OCI-LY7 (cell line): ENCODE results near the gene CARHSP1. TPM values are rescaled to one million over a fixed set of nuclear protein-coding genes. Genes with fewer than 3 reads are reported as not detected.

Experiments used
- BruUV-seq: library from RNA; stranded (reverse); fragments of 400-500 nt; replicated peaks from 2 replicates; lab custom pipeline; 2021; lab: Mats Ljungman, UMichigan
- CTCF ChIA-PET: fragments of 300-600 bp; sonication (Branson Sonifier 250); formaldehyde crosslinking; loops from one replicate; lab custom pipeline; 2022; ENCODE audit warnings: antibody characterized with exemption; ENCODE audit not compliant: unreplicated experiment; lab: Charles Lee
- POLR2A ChIA-PET: fragments of 300-600 bp; sonication (Branson Sonifier 250); formaldehyde crosslinking; loops from one replicate; lab custom pipeline; 2022; ENCODE audit warnings: antibody characterized with exemption; lab: Charles Lee
- DNase-seq: peaks from one replicate; pipeline ENCODE4 v3.0.0-alpha.2; 2015; ENCODE audit warnings: low spot score
- H2AFZ ChIP-seq: fragments of 200-600 bp; sonication (generic), shearing (Covaris generic); 2 replicates; pipeline ENCODE4 v1.6.1; 2014; ENCODE audit warnings: mild to moderate bottlenecking, antibody characterized with exemption, low read length, moderate library complexity
- H3K27ac ChIP-seq: fragments of 200-600 bp; sonication (generic); 2 replicates; pipeline ENCODE4 v1.5.1; 2014; ENCODE audit warnings: mixed run types, low read depth, mild to moderate bottlenecking, moderate library complexity, low read length, inconsistent platforms; ENCODE audit not compliant: poor library complexity, severe bottlenecking
- H3K36me3 ChIP-seq: fragments of 200-600 bp; sonication (generic); 2 replicates; pipeline ENCODE4 v1.6.1; 2014; ENCODE audit warnings: mild to moderate bottlenecking, antibody characterized with exemption, low read length, moderate library complexity, mixed read lengths; ENCODE audit not compliant: insufficient read depth
- H3K4me1 ChIP-seq: fragments of 200-600 bp; sonication (generic); 2 replicates; pipeline ENCODE4 v1.5.1; 2014; ENCODE audit warnings: mild to moderate bottlenecking, low read length; ENCODE audit not compliant: insufficient read depth, poor library complexity, severe bottlenecking
- H3K4me2 ChIP-seq: fragments of 200-600 bp; sonication (generic); 2 replicates; pipeline ENCODE4 v1.6.1; 2014; ENCODE audit warnings: mild to moderate bottlenecking, low read length
- H3K4me3 ChIP-seq: fragments of 200-600 bp; sonication (generic); 2 replicates; pipeline ENCODE4 v1.5.1; 2014; ENCODE audit warnings: mild to moderate bottlenecking, low read depth, low read length; ENCODE audit not compliant: poor library complexity, severe bottlenecking
- H3K79me2 ChIP-seq: fragments of 200-600 bp; sonication (generic); 2 replicates; pipeline ENCODE4 v1.6.1; 2016; ENCODE audit warnings: low read depth, mild to moderate bottlenecking, low read length, moderate library complexity, mixed read lengths; ENCODE audit not compliant: insufficient read depth
- H3K9me2 ChIP-seq: fragments of 200-600 bp; sonication (generic); 2 replicates; pipeline ENCODE4 v1.6.1; 2016; ENCODE audit warnings: mild to moderate bottlenecking, low read length, mixed read lengths; ENCODE audit not compliant: insufficient read depth
- H3K9me3 ChIP-seq: fragments of 200-600 bp; sonication (generic); 2 replicates; pipeline ENCODE4 v1.6.1; 2014; ENCODE audit warnings: mild to moderate bottlenecking, mixed run types, low read length, mixed read lengths
- H4K20me1 ChIP-seq: fragments of 200-600 bp; sonication (generic); 2 replicates; pipeline ENCODE4 v1.6.1; 2014; ENCODE audit warnings: mild to moderate bottlenecking, antibody characterized with exemption, low read length, moderate library complexity, mixed read lengths; ENCODE audit not compliant: insufficient read depth
- EZH2phosphoT487 ChIP-seq: fragments of 200-600 bp; sonication (generic); IDR thresholded peaks from 2 replicates; pipeline ENCODE4 v1.6.1; 2018; ENCODE audit warnings: low read depth, borderline replicate concordance, mild to moderate bottlenecking, mixed run types, antibody characterized with exemption, low read length, moderate library complexity, mixed read lengths
- intact Hi-C: fragments of 100-400 bp; cut with micrococcal nuclease; formaldehyde crosslinking; loops from one replicate; pipeline ENCODE4 v1.10.0; 2022; ENCODE audit not compliant: unreplicated experiment
- total RNA-seq, 2 experiments: library from RNA; depleted of rRNA in 1 of 2; stranded (reverse); fragments of >200 nt in 1 of 2; shearing (Covaris generic) in 1 of 2; gene quantifications; 2 replicates each; pipeline ENCODE4 v1.2.3, GENCODE V29; 2014 to 2022
- TF ChIP-seq, protein P1 (sequence below): fragments of 200-600 bp; sonication (generic); conservative IDR thresholded peaks from 2 replicates; pipeline ENCODE4 v1.5.1; 2014; ENCODE audit warnings: mild to moderate bottlenecking, antibody characterized with exemption, low read length, moderate library complexity, mixed read lengths

Gene CARHSP1
- total RNA-seq, 2 experiments from 2014 or later, result 156 to 241 TPM

DNA sequence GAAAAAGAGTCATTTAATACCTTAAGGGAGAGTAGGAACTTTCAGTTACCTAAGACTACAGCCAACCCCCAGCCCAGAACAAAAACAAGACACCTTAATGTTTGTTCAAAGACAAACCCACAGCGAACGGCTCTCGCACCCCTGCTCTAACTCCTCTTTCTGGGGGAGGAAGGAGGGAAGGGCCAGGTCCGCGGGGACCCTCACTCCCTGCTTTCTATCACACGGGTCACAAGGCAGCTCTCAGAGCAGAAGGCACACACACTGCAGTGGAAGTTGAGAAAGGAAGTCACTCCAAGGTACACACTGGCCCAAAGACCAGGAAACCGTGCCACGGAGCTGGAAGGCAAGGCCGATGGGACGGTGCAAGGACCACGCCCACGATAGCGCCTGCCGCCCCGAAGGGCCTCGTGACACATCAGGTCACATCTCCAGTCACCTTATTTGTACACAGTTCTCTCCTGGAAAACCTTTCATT lies 23.3 kb upstream of the CARHSP1 start:
- ChIA-PET POLR2A (no interaction called here), CTCF (no interaction called here)
- Histone ChIP-seq H3K79me2 (no peaks in the 10 kb centered on the region), H3K9me3 (no peaks in the 10 kb centered on the region), H3K27ac (no peak overlapping the region), H3K4me2 (no peak overlapping the region), H4K20me1 (no peaks in the 10 kb centered on the region), H3K4me1 (peaks cover 10% of the 10 kb centered on the region), H3K9me2 (no peaks in the 10 kb centered on the region), H2AFZ (no peak overlapping the region), H3K36me3 (peaks cover 61% of the 10 kb centered on the region), H3K4me3 (no peak overlapping the region)
- no peak for DNase-seq
- TF ChIP-seq, protein P1, sequence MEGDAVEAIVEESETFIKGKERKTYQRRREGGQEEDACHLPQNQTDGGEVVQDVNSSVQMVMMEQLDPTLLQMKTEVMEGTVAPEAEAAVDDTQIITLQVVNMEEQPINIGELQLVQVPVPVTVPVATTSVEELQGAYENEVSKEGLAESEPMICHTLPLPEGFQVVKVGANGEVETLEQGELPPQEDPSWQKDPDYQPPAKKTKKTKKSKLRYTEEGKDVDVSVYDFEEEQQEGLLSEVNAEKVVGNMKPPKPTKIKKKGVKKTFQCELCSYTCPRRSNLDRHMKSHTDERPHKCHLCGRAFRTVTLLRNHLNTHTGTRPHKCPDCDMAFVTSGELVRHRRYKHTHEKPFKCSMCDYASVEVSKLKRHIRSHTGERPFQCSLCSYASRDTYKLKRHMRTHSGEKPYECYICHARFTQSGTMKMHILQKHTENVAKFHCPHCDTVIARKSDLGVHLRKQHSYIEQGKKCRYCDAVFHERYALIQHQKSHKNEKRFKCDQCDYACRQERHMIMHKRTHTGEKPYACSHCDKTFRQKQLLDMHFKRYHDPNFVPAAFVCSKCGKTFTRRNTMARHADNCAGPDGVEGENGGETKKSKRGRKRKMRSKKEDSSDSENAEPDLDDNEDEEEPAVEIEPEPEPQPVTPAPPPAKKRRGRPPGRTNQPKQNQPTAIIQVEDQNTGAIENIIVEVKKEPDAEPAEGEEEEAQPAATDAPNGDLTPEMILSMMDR, result no peak
- TF ChIP-seq EZH2phosphoT487, result no peak
- intact Hi-C loops, result no loop called here
- no TSS peak for BruUV-seq

DNA sequence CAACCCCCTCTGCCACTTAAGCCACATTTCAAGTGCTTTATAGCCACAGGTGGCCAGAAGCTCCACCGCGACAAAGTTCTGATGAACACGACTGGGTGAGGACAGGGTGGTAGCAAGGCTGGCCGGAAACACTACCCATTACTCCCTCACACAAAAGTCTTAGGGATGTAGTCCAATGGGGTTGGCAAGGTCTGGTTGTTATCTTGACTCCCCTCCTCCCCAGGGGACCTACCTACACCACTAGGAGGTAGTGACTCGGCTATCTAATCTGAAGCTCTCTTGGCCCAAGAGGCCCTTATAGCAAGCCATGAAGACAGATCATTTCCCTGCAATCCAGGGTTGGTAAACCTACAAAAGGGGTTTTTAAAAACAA lies 21.7 kb upstream of the CARHSP1 start:
- DNase-seq, result no peak
- intact Hi-C loops, result no loop called here
- Histone ChIP-seq H3K4me2 (no peak overlapping the region), H4K20me1 (no peaks in the 10 kb centered on the region), H3K4me3 (no peak overlapping the region), H3K36me3 (peaks cover 49% of the 10 kb centered on the region), H3K79me2 (no peaks in the 10 kb centered on the region), H3K4me1 (peaks cover 10% of the 10 kb centered on the region), H3K9me3 (no peaks in the 10 kb centered on the region), H2AFZ (no peak overlapping the region), H3K9me2 (no peaks in the 10 kb centered on the region), H3K27ac (no peak overlapping the region)
- ChIA-PET POLR2A (interaction anchor here (0.6 kb wide), 1 partner anchor 185 kb away, joined by 3 read pairs; no protein-coding TSS in a partner anchor), CTCF (no interaction called here)
- BruUV-seq, result no TSS peak
- TF ChIP-seq EZH2phosphoT487, result no peak
- TF ChIP-seq, protein P1, result no peak

DNA sequence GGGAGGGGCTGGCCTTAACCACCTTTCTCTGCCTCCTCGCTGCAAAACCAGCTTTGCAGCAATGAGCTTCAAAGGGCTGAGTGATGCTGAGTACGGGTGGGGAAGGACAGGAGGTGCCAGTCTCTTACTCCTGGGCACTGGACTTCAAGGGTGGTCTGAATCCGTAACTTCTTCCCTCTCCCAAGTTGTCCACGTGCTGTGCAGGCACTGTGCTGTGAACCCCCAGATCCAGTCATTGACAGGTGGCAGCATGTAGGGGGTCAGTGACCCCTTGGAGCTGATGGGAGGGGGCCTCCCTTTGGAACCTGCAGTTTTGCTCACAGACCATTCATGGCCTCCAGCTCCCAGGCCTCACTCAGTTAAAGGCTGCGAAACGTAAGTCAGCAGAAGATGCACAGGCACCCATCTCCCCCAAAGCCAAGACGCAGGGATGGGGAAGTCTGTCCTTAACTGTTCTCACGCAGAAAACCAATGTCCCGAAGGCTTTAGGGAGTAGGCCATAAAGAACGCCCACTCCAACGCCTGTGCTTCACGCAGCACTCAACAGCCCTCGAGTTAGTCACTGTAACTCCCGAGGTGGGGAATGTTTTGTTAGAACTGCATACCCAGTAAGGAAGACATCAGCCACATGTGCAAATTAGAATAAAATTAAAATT lies 21.2 kb upstream of the CARHSP1 start:
- POLR2A ChIA-PET, result no interaction called here
- peaks cover 10% of the 10 kb centered on the region for H3K4me1 ChIP-seq
- no peaks in the 10 kb centered on the region for H4K20me1 ChIP-seq
- peaks cover 43% of the 10 kb centered on the region for H3K36me3 ChIP-seq
- no peak overlapping the region for H2AFZ ChIP-seq
- CTCF ChIA-PET, result no interaction called here
- H3K9me2 ChIP-seq, result no peaks in the 10 kb centered on the region
- H3K9me3 ChIP-seq, result no peaks in the 10 kb centered on the region
- H3K27ac ChIP-seq, result no peak overlapping the region
- no peak for TF ChIP-seq EZH2phosphoT487
- TF ChIP-seq, protein P1, result no peak
- intact Hi-C loops, result no loop called here
- no peak overlapping the region for H3K4me2 ChIP-seq
- no peak overlapping the region for H3K4me3 ChIP-seq
- H3K79me2 ChIP-seq, result no peaks in the 10 kb centered on the region
- BruUV-seq, result no TSS peak
- DNase-seq, result no peak
